HS-27A (cell line): ENCODE measurements around the gene PEX11B.
A peak's percentile ranks its signal among the peaks of the same experiment; 100 is the strongest.

Source experiments
- DNase-seq: peaks from one replicate; pipeline ENCODE4 v3.0.0-alpha.2; 2012; ENCODE audit warnings: low read depth, missing footprints

PEX11B gene

GRCh38 chr1:145918144-145918991 lies at the start of gene PEX11B:
Gene PEX11B (minus strand): TSS chr1:145918717. CDS start chr1:145918688, 29 bp downstream.
- DNase-seq, result peak; percentile 80

GRCh38 chr1:145967288-145967687 lies 48.8 kb upstream of the PEX11B start:
- no peak for DNase-seq

GRCh38 chr1:145965119-145965744 lies 46.7 kb upstream of the PEX11B start:
- DNase-seq, result no peak

GRCh38 chr1:145964328-145965118 lies 46.0 kb upstream of the PEX11B start, which contains the start of the genes ANKRD34A and POLR3GL:
Gene ANKRD34A (minus strand): TSS chr1:145964575. CDS start chr1:145961759, 2,816 bp downstream.
Gene POLR3GL (plus strand): TSS chr1:145964690. CDS start chr1:145974866, 10,176 bp downstream.
- peak; percentile 82 for DNase-seq

- no peak for DNase-seq
Observed at GRCh38 chr1:145963265-145964019, 44.9 kb upstream of the PEX11B start.

- DNase-seq, result no peak
Observed at GRCh38 chr1:145962157-145963102, 43.9 kb upstream of the PEX11B start.

GRCh38 chr1:145961425-145962156 lies 43.1 kb upstream of the PEX11B start:
- no peak for DNase-seq

GRCh38 chr1:145961109-145961424 lies 42.5 kb upstream of the PEX11B start:
- no peak for DNase-seq

- DNase-seq, result no peak
Observed at GRCh38 chr1:145960468-145961108, 42.1 kb upstream of the PEX11B start.

- no peak for DNase-seq
Observed at GRCh38 chr1:145959957-145960467, 41.5 kb upstream of the PEX11B start.

GRCh38 chr1:145959333-145959732 lies 40.8 kb upstream of the PEX11B start:
- DNase-seq, result no peak

GRCh38 chr1:145958734-145959133 lies 40.2 kb upstream of the PEX11B start:
- no peak for DNase-seq

GRCh38 chr1:145957443-145958319 lies 39.2 kb upstream of the PEX11B start, which contains the start of gene LIX1L:
Gene LIX1L (minus strand): TSS chr1:145958017. CDS start chr1:145957927, 90 bp downstream.
- peak; percentile 93 for DNase-seq

- no peak for DNase-seq
Observed at GRCh38 chr1:145956781-145957442, 38.4 kb upstream of the PEX11B start.

GRCh38 chr1:145956361-145956760 lies 37.8 kb upstream of the PEX11B start:
- no peak for DNase-seq

- DNase-seq, result no peak
Observed at GRCh38 chr1:145955436-145955835, 36.9 kb upstream of the PEX11B start.

GRCh38 chr1:145953861-145954260 lies 35.3 kb upstream of the PEX11B start:
- no peak for DNase-seq
